K562 (cell line): ENCODE measurements around the gene C1QC.

Experiments
- CBFB ChIP-seq: sonication (generic); formaldehyde crosslinking; IDR thresholded peaks from 2 replicates; pipeline ENCODE4 v1.4.0; 2020; ENCODE audit warnings: mild to moderate bottlenecking, missing genetic modification reagents
- HCFC1 ChIP-seq: IDR thresholded peaks from 2 replicates; pipeline ENCODE4 v1.6.1; 2012; ENCODE audit warnings: low read depth, low read length, improper control_type of control experiment
- HDAC2 ChIP-seq: fragments of 450-650 bp; IDR thresholded peaks from 2 replicates; pipeline ENCODE4 v1.6.1; 2016; ENCODE audit warnings: mild to moderate bottlenecking
- POLR2AphosphoS5 ChIP-seq: IDR thresholded peaks from 2 replicates; pipeline ENCODE4 v1.6.1; 2011; ENCODE audit warnings: mild to moderate bottlenecking, low read depth, low read length, moderate library complexity; ENCODE audit not compliant: control insufficient read depth, insufficient read depth
- SMARCA4 ChIP-seq: fragments of 450-650 bp; IDR thresholded peaks from 2 replicates; pipeline ENCODE4 v1.6.1; 2016
- TEAD2 ChIP-seq: fragments of 450-650 bp; IDR thresholded peaks from 2 replicates; pipeline ENCODE4 v1.6.1; 2016; ENCODE audit warnings: missing genetic modification characterization, control low read depth, missing compliant biosample characterization
- TF ChIP-seq, protein P1 (sequence below): fragments of 450-650 bp; formaldehyde crosslinking; IDR thresholded peaks from 2 replicates; pipeline ENCODE4 v1.4.0; 2022; ENCODE audit warnings: missing genetic modification characterization
- TF ChIP-seq, protein P2 (sequence below): fragments of 450-650 bp; formaldehyde crosslinking; IDR thresholded peaks from 2 replicates; pipeline ENCODE4 v1.4.0; 2020; ENCODE audit warnings: mild to moderate bottlenecking
- TF ChIP-seq, protein P3 (sequence below), 3 experiments: IDR thresholded peaks in 2 of 3; conservative IDR thresholded peaks in 1 of 3; 2 replicates each; pipeline ENCODE4 v1.5.1; 2011 to 2012; ENCODE audit warnings: low read length in 3 of 3, mild to moderate bottlenecking in 3 of 3, control low read depth in 2 of 3, improper control_type of control experiment in 1 of 3, inconsistent platforms in 1 of 3, low read depth in 1 of 3, mixed read lengths in 1 of 3, moderate library complexity in 1 of 3; ENCODE audit not compliant: insufficient read depth in 2 of 3
- TF ChIP-seq, protein P4 (sequence below), 2 experiments: fragments of 200-800 bp in 1 of 2; sonication (Bioruptor generic) in 1 of 2; sonication (generic) in 1 of 2; formaldehyde crosslinking in 1 of 2; IDR thresholded peaks in 1 of 2; conservative IDR thresholded peaks in 1 of 2; 2 replicates each; pipeline versions ENCODE4 v1.5.0 to v1.6.1; 2016 to 2020; ENCODE audit warnings: missing compliant biosample characterization in 1 of 2, missing genetic modification characterization in 1 of 2, missing genetic modification reagents in 1 of 2

DNA sequence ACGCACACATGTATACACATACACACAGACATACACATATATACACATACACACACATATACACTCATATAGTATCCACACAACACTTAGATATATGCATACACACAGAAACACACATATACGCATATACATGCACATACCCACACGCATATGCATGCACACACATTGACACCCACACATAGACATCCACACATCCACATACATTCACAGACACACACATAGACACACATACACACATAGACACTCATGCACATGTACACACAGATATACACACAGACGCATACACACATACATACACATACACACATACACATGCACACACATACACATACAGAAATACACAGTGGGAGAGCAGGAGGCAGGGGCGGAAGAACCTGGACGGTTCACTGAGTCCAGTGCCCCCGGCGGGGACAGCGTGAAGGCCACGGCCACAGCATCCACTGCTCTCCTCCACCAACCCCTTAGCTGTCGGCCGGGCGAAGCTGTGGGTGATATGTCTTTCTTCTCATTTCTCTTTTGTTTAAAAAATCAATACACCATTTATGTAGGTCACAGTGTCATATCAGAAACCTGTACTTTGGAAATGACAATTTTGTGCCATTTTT is 6.8 kb downstream of the C1QC start:
- TF ChIP-seq, protein P1, sequence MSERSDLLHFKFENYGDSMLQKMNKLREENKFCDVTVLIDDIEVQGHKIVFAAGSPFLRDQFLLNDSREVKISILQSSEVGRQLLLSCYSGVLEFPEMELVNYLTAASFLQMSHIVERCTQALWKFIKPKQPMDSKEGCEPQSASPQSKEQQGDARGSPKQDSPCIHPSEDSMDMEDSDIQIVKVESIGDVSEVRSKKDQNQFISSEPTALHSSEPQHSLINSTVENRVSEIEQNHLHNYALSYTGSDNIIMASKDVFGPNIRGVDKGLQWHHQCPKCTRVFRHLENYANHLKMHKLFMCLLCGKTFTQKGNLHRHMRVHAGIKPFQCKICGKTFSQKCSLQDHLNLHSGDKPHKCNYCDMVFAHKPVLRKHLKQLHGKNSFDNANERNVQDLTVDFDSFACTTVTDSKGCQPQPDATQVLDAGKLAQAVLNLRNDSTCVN (CRISPR knock-in tag) = 0 out of 2 replicates have a peak, but pooled peaks have one; percentile 57
- TF ChIP-seq SMARCA4 (no peak), HCFC1 (no peak), POLR2AphosphoS5 (no peak), HDAC2 (no peak), CBFB (no peak), TEAD2 (tag) (no peak)
- TF ChIP-seq, protein P2, sequence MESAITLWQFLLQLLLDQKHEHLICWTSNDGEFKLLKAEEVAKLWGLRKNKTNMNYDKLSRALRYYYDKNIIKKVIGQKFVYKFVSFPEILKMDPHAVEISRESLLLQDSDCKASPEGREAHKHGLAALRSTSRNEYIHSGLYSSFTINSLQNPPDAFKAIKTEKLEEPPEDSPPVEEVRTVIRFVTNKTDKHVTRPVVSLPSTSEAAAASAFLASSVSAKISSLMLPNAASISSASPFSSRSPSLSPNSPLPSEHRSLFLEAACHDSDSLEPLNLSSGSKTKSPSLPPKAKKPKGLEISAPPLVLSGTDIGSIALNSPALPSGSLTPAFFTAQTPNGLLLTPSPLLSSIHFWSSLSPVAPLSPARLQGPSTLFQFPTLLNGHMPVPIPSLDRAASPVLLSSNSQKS (CRISPR knock-in tag) = no peak
- TF ChIP-seq, protein P3, sequence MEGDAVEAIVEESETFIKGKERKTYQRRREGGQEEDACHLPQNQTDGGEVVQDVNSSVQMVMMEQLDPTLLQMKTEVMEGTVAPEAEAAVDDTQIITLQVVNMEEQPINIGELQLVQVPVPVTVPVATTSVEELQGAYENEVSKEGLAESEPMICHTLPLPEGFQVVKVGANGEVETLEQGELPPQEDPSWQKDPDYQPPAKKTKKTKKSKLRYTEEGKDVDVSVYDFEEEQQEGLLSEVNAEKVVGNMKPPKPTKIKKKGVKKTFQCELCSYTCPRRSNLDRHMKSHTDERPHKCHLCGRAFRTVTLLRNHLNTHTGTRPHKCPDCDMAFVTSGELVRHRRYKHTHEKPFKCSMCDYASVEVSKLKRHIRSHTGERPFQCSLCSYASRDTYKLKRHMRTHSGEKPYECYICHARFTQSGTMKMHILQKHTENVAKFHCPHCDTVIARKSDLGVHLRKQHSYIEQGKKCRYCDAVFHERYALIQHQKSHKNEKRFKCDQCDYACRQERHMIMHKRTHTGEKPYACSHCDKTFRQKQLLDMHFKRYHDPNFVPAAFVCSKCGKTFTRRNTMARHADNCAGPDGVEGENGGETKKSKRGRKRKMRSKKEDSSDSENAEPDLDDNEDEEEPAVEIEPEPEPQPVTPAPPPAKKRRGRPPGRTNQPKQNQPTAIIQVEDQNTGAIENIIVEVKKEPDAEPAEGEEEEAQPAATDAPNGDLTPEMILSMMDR (IDR thresholded peaks at IDR 0.05 in 2 of 3, conservative IDR thresholded peaks at IDR 0.05 in 1 of 3; ENCODE audit: insufficient read depth in 2 of 3, low read depth in 1 of 3, low read length in 3 of 3) = no peak
- TF ChIP-seq, protein P4, sequence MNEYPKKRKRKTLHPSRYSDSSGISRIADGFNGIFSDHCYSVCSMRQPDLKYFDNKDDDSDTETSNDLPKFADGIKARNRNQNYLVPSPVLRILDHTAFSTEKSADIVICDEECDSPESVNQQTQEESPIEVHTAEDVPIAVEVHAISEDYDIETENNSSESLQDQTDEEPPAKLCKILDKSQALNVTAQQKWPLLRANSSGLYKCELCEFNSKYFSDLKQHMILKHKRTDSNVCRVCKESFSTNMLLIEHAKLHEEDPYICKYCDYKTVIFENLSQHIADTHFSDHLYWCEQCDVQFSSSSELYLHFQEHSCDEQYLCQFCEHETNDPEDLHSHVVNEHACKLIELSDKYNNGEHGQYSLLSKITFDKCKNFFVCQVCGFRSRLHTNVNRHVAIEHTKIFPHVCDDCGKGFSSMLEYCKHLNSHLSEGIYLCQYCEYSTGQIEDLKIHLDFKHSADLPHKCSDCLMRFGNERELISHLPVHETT (CRISPR knock-in tag; conservative IDR thresholded peaks at IDR 0.05 in 1 of 2, IDR thresholded peaks at IDR 0.05 in 1 of 2) = no peak
